MM.1S (cell line): ENCODE results near the gene LRRC4C.

Source experiments
- DNase-seq: peaks from one replicate; pipeline ENCODE4 v3.0.0-alpha.2; 2015
- H2AFZ ChIP-seq: fragments of 300-600 bp; sonication (generic); 2 replicates; pipeline ENCODE4 v1.6.0; 2016; ENCODE audit warnings: antibody characterized with exemption, low read length
- H3F3A ChIP-seq: fragments of 300-600 bp; sonication (generic); 2 replicates; pipeline ENCODE4 v1.6.1; 2016; ENCODE audit warnings: mild to moderate bottlenecking, antibody characterized with exemption, low read length, moderate library complexity, mixed read lengths; ENCODE audit not compliant: insufficient read depth
- H3K27ac ChIP-seq: fragments of 300-600 bp; sonication (generic); 2 replicates; pipeline ENCODE4 v1.5.1; 2016; ENCODE audit warnings: mild to moderate bottlenecking, low read length
- H3K27me3 ChIP-seq: fragments of 300-600 bp; sonication (generic); replicated peaks from 2 replicates; pipeline ENCODE4 v1.6.0; 2016; ENCODE audit warnings: low read length; ENCODE audit not compliant: insufficient read depth
- H3K36me3 ChIP-seq: fragments of 300-600 bp; sonication (generic); replicated peaks from 2 replicates; pipeline ENCODE4 v1.6.1; 2016; ENCODE audit warnings: mild to moderate bottlenecking, low read length, mixed read lengths; ENCODE audit not compliant: insufficient read depth
- H3K4me1 ChIP-seq: fragments of 300-600 bp; sonication (generic); 2 replicates; pipeline ENCODE4 v1.6.1; 2016; ENCODE audit warnings: low read length, mixed read lengths
- H3K4me2 ChIP-seq: fragments of 300-600 bp; sonication (generic); 2 replicates; pipeline ENCODE4 v1.6.0; 2016; ENCODE audit warnings: low read depth, low read length
- H3K4me3 ChIP-seq: fragments of 300-600 bp; sonication (generic); 2 replicates; pipeline ENCODE4 v1.5.1; 2016; ENCODE audit warnings: low read length, mixed read lengths
- H3K79me2 ChIP-seq: fragments of 300-600 bp; sonication (generic); 2 replicates; pipeline ENCODE4 v1.6.1; 2016; ENCODE audit warnings: mixed run types, low read length, mixed read lengths
- H3K9ac ChIP-seq: fragments of 300-600 bp; sonication (generic); 2 replicates; pipeline ENCODE4 v1.6.1; 2016; ENCODE audit warnings: low read length, mixed read lengths
- H3K9me2 ChIP-seq: fragments of 300-600 bp; sonication (generic); replicated peaks from 2 replicates; pipeline ENCODE4 v1.6.1; 2016; ENCODE audit warnings: mild to moderate bottlenecking, low read length, mixed read lengths; ENCODE audit not compliant: insufficient read depth
- H3K9me3 ChIP-seq: fragments of 300-600 bp; sonication (generic); replicated peaks from 2 replicates; pipeline ENCODE4 v1.6.1; 2016; ENCODE audit warnings: mild to moderate bottlenecking, low read length, mixed read lengths; ENCODE audit not compliant: insufficient read depth
- H4K20me1 ChIP-seq: fragments of 300-600 bp; sonication (generic); 2 replicates; pipeline ENCODE4 v1.6.1; 2016; ENCODE audit warnings: mild to moderate bottlenecking, low read length, moderate library complexity, mixed read lengths; ENCODE audit not compliant: insufficient read depth
- EZH2 ChIP-seq: fragments of 300-600 bp; sonication (generic); optimal IDR thresholded peaks from 2 replicates; pipeline ENCODE3; 2017; ENCODE audit warnings: low read depth, mild to moderate bottlenecking, antibody characterized with exemption, low read length, mixed read lengths
- EZH2phosphoT487 ChIP-seq: fragments of 300-600 bp; sonication (generic); IDR thresholded peaks from 2 replicates; pipeline ENCODE4 v1.6.1; 2018; ENCODE audit warnings: antibody characterized with exemption, low read length
- TF ChIP-seq, protein P1 (sequence below): fragments of 300-600 bp; sonication (generic); IDR thresholded peaks from 2 replicates; pipeline ENCODE4 v1.5.1; 2016; ENCODE audit warnings: antibody characterized with exemption, low read length, mixed read lengths

LRRC4C gene

DNA sequence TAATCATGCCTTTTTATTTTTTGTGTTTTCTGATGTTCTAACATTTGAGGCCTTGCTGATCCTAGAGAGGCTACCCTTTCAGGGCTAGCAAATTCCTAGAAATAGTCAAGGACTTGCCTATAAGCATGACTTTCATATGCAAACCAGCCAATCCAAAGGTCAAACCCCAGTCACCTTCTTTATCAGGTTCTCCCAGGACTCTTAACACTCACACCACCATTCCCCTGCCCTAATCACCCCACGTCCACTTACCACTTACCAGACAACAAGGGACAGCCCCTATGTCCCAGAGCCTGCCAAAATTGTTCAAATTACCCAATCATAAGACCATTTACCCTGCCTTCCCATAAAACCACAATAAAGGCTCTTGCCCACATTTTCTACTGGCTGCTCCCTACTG, 1339.8 kb downstream of the LRRC4C start:
- no peak overlapping the region for H3K4me2 ChIP-seq
- TF ChIP-seq, protein P1, sequence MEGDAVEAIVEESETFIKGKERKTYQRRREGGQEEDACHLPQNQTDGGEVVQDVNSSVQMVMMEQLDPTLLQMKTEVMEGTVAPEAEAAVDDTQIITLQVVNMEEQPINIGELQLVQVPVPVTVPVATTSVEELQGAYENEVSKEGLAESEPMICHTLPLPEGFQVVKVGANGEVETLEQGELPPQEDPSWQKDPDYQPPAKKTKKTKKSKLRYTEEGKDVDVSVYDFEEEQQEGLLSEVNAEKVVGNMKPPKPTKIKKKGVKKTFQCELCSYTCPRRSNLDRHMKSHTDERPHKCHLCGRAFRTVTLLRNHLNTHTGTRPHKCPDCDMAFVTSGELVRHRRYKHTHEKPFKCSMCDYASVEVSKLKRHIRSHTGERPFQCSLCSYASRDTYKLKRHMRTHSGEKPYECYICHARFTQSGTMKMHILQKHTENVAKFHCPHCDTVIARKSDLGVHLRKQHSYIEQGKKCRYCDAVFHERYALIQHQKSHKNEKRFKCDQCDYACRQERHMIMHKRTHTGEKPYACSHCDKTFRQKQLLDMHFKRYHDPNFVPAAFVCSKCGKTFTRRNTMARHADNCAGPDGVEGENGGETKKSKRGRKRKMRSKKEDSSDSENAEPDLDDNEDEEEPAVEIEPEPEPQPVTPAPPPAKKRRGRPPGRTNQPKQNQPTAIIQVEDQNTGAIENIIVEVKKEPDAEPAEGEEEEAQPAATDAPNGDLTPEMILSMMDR: no peak
- no peak for TF ChIP-seq EZH2phosphoT487
- no peak for TF ChIP-seq EZH2
- DNase-seq: no peak
- no peaks in the 10 kb centered on the region for H3K4me1 ChIP-seq
- no peak overlapping the region for H2AFZ ChIP-seq
- no peaks in the 10 kb centered on the region for H3K36me3 ChIP-seq
- no peaks in the 10 kb centered on the region for H3K27me3 ChIP-seq
- no peaks in the 10 kb centered on the region for H3K9me2 ChIP-seq
- H3K27ac ChIP-seq: no peak overlapping the region
- H3K4me3 ChIP-seq: no peak overlapping the region
- no peaks in the 10 kb centered on the region for H3K79me2 ChIP-seq
- H3K9ac ChIP-seq: no peak overlapping the region
- H3F3A ChIP-seq: no peaks in the 10 kb centered on the region
- H4K20me1 ChIP-seq: no peaks in the 10 kb centered on the region
- H3K9me3 ChIP-seq: no peaks in the 10 kb centered on the region

DNA sequence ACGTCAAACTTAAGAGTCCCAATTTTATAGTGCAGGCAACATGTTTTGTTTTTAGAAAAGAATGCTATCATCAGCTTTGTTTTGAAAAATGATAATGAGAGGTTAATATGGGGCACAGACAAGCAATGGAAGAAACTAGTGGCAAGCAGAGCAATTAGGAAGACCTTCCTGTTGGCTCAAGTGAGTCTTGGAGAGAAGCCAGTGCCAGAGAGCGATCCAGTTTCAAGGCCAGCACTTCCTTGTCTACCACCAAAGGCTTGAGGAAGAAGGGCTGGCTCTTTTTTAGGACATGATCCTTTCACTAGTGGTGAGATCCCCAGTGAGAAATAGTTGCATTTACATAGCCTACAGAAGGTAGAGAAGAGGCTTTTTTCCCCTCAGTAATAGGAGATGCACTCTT, 1340.7 kb downstream of the LRRC4C start:
- no peak for DNase-seq
- Histone ChIP-seq H3F3A (no peaks in the 10 kb centered on the region), H3K27ac (no peak overlapping the region), H3K9me2 (no peaks in the 10 kb centered on the region), H2AFZ (no peak overlapping the region), H3K9me3 (no peaks in the 10 kb centered on the region), H4K20me1 (no peaks in the 10 kb centered on the region), H3K4me3 (no peak overlapping the region), H3K27me3 (no peaks in the 10 kb centered on the region), H3K79me2 (no peaks in the 10 kb centered on the region), H3K4me1 (no peaks in the 10 kb centered on the region), H3K9ac (no peak overlapping the region), H3K4me2 (no peak overlapping the region), H3K36me3 (no peaks in the 10 kb centered on the region)
- TF ChIP-seq, protein P1: no peak
- TF ChIP-seq EZH2 (no peak), EZH2phosphoT487 (no peak)

DNA sequence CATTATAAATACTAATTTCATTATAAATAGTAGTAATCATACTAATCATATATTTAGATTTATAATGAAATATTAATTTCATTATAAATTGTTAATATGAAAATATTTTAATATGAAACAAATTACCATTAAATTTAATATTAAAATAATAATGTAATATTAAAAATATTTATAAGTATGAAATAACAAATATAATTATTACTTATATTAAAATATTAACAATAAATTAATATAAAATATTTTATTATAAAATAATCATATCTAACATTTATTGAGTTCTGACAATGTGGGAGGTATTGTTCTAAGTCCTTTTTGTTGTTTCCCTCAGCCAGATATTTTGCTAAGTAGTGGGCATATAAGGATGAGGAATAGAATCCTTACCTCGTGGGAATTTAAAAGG, 1341.4 kb downstream of the LRRC4C start:
- no peak for TF ChIP-seq EZH2phosphoT487
- TF ChIP-seq, protein P1: no peak
- no peak for TF ChIP-seq EZH2
- H3K36me3 ChIP-seq: no peaks in the 10 kb centered on the region

More for the DNA sequence above, 1341.4 kb downstream of the LRRC4C start:
- H3F3A ChIP-seq: no peaks in the 10 kb centered on the region
- no peak overlapping the region for H3K9ac ChIP-seq
- H4K20me1 ChIP-seq: no peaks in the 10 kb centered on the region
- H2AFZ ChIP-seq: no peak overlapping the region
- H3K4me2 ChIP-seq: no peak overlapping the region
- no peaks in the 10 kb centered on the region for H3K79me2 ChIP-seq
- no peaks in the 10 kb centered on the region for H3K9me3 ChIP-seq
- no peaks in the 10 kb centered on the region for H3K9me2 ChIP-seq
- H3K27me3 ChIP-seq: no peaks in the 10 kb centered on the region
- no peaks in the 10 kb centered on the region for H3K4me1 ChIP-seq
- DNase-seq: no peak
- H3K4me3 ChIP-seq: no peak overlapping the region
- no peak overlapping the region for H3K27ac ChIP-seq
